Fibroblast of lung (primary cell): Measurements from ENCODE around the gene CKAP4. TPM values are rescaled to one million over a fixed set of nuclear protein-coding genes. Genes with fewer than 3 reads are reported as not detected.

Experiments used
- DNase-seq, 2 donors: peaks; one replicate each; pipeline versions ENCODE4 v3.0.0 to v3.0.0-alpha.2; 2010; ENCODE audit warnings: low read depth in 2 of 2
- H2AFZ ChIP-seq: 2 replicates; pipeline ENCODE4 v1.5.1; 2012; ENCODE audit warnings: low read length, control low read depth, inconsistent platforms
- H3K27ac ChIP-seq: 2 replicates; pipeline ENCODE4 v1.5.1; 2011; ENCODE audit warnings: low read length, control low read depth; ENCODE audit not compliant: insufficient read depth
- H3K27me3 ChIP-seq: 2 replicates; pipeline ENCODE4 v1.5.1; 2011; ENCODE audit warnings: mild to moderate bottlenecking, low read length; ENCODE audit not compliant: control insufficient read depth, insufficient read depth
- H3K36me3 ChIP-seq: 2 replicates; pipeline ENCODE4 v1.5.1; 2011; ENCODE audit warnings: low read length; ENCODE audit not compliant: control insufficient read depth, insufficient read depth
- H3K4me1 ChIP-seq: 2 replicates; pipeline ENCODE4 v1.5.1; 2011; ENCODE audit warnings: low read length; ENCODE audit not compliant: control insufficient read depth, insufficient read depth; ENCODE audit errors: extremely low read depth
- H3K4me2 ChIP-seq: 2 replicates; pipeline ENCODE4 v1.5.1; 2011; ENCODE audit warnings: low read length, control low read depth; ENCODE audit not compliant: insufficient read depth; ENCODE audit errors: extremely low read depth
- H3K4me3 ChIP-seq, 4 experiments: fragments of 200-600 bp in 1 of 4; sonication (generic) in 1 of 4; replicated peaks in 1 of 4; 2 replicates each; pipeline ENCODE4 v1.5.1; 2011 to 2016; ENCODE audit warnings: low read length in 4 of 4, low read depth in 3 of 4, mild to moderate bottlenecking in 3 of 4, control low read depth in 2 of 4, inconsistent platforms in 1 of 4, mixed read lengths in 1 of 4; ENCODE audit not compliant: insufficient read depth in 1 of 4; ENCODE audit errors: control extremely low read depth in 1 of 4
- H3K79me2 ChIP-seq: 2 replicates; pipeline ENCODE4 v1.5.1; 2012; ENCODE audit warnings: mild to moderate bottlenecking, low read length, inconsistent platforms; ENCODE audit not compliant: control insufficient read depth, insufficient read depth
- H3K9ac ChIP-seq: 2 replicates; pipeline ENCODE4 v1.5.1; 2011; ENCODE audit warnings: mild to moderate bottlenecking, low read length, control low read depth; ENCODE audit not compliant: insufficient read depth
- H3K9me3 ChIP-seq: 2 replicates; pipeline ENCODE4 v1.5.1; 2012; ENCODE audit warnings: low read depth, low read length; ENCODE audit not compliant: control insufficient read depth, insufficient read depth
- H4K20me1 ChIP-seq: 2 replicates; pipeline ENCODE4 v1.5.1; 2011; ENCODE audit warnings: low read length; ENCODE audit not compliant: control insufficient read depth, insufficient read depth; ENCODE audit errors: extremely low read depth
- CTCF ChIP-seq, 2 donors: IDR thresholded peaks in 1 of 2; conservative IDR thresholded peaks in 1 of 2; 1 replicate in 1 of 2; 2 replicates in 1 of 2; pipeline ENCODE4 v1.5.1; 2011 to 2012; ENCODE audit warnings: low read length in 2 of 2, control low read depth in 1 of 2, inconsistent platforms in 1 of 2, low read depth in 1 of 2, mild to moderate bottlenecking in 1 of 2
- EZH2 ChIP-seq: IDR thresholded peaks from 2 replicates; pipeline ENCODE4 v1.5.1; 2012; ENCODE audit warnings: low read length, control low read depth, mild to moderate bottlenecking; ENCODE audit errors: missing control alignments
- polyA plus RNA-seq, 2 donors: library from polyadenylated mRNA; depleted of rRNA in 1 of 2; stranded (reverse) in 1 of 2; unstranded in 1 of 2; fragments of >200 nt; gene quantifications; 2 replicates each; pipeline ENCODE4 v1.2.1, GENCODE V29; 2011 to 2012; ENCODE audit warnings: missing spikeins in 1 of 2
- total RNA-seq: library from RNA; depleted of rRNA; stranded (reverse); fragments of >200 nt; gene quantifications from 2 replicates; pipeline ENCODE4 v1.2.1, GENCODE V29; 2014

Gene CKAP4
- total and polyA plus RNA-seq, 2 donors (not counting 1 experiment from before 2014, with no cell fraction given): 132 to 282 TPM

DNA sequence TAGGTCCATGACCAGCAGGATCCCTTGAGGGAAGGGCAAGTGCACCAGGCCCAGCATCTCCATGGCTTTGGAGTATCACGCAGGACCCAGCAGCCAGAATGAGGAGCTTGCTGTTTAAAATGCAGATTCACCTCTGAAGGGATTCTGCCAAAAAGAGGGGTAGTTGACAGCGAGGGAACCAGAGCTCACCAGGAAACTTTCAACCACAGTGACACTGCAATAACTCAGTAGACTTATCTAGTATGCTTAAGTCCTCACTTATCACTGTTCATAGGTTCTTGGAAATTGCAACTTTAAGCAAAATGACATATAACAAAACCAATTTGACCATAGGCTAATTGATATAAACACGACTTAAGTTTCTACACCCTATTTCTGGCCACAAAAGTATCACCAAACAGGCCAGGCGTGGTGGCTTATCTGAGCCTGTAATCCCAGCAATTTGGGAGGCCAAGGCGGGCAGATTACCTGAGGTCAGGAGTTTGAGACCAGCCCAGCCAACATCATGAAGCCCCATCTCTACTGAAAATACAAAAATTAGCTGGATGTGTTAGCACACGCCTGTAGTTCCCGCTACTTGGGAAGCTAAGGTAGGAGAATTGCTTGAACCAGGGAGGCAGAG is 21.4 kb upstream of the CKAP4 start:
- H3K27ac ChIP-seq: no peak overlapping the region
- no peak for DNase-seq
- H2AFZ ChIP-seq: no peak overlapping the region
- H3K9ac ChIP-seq: no peak overlapping the region
- H3K36me3 ChIP-seq: no peaks in the 10 kb centered on the region
- no peaks in the 10 kb centered on the region for H4K20me1 ChIP-seq
- TF ChIP-seq EZH2 (no peak), CTCF (conservative IDR thresholded peaks at IDR 0.05 in 1 of 2, IDR thresholded peaks at IDR 0.05 in 1 of 2; ENCODE audit: low read depth in 1 of 2, low read length in 2 of 2) (no peak)
- H3K79me2 ChIP-seq: no peaks in the 10 kb centered on the region
- no peaks in the 10 kb centered on the region for H3K9me3 ChIP-seq
- no peaks in the 10 kb centered on the region for H3K4me1 ChIP-seq
- peaks cover under 1% of the 10 kb centered on the region for H3K27me3 ChIP-seq
- H3K4me2 ChIP-seq: no peak overlapping the region
- no peak overlapping the region for H3K4me3 ChIP-seq

DNA sequence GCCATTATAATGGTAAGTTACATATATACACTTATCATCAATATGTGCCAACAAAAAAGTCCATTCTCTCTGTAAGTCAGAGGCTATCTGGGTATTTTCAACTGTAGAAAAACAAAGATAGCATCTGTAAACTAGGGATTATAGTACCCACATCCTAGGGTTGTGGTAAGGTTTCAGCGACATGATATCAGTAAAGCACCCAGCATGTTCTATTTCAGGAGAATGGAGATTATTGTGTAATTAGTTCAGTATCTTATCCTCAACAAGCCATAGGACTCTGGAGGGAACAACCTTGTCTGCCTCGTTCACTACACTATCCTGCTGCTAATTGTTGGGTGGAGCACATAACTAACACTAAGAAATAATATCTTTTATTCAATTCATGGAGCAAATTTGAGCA is 19.7 kb upstream of the CKAP4 start:
- Histone ChIP-seq H3K79me2 (no peaks in the 10 kb centered on the region), H2AFZ (no peak overlapping the region), H3K27me3 (no peaks in the 10 kb centered on the region), H4K20me1 (no peaks in the 10 kb centered on the region), H3K4me3 (no peak overlapping the region), H3K9ac (no peak overlapping the region), H3K36me3 (no peaks in the 10 kb centered on the region), H3K9me3 (no peaks in the 10 kb centered on the region), H3K4me1 (no peaks in the 10 kb centered on the region), H3K4me2 (no peak overlapping the region), H3K27ac (no peak overlapping the region)
- TF ChIP-seq EZH2: no peak
- no peak for DNase-seq

- Histone ChIP-seq H3K36me3 (no peaks in the 10 kb centered on the region), H3K9me3 (no peaks in the 10 kb centered on the region), H3K27me3 (no peaks in the 10 kb centered on the region), H3K9ac (no peak overlapping the region), H4K20me1 (no peaks in the 10 kb centered on the region), H3K79me2 (no peaks in the 10 kb centered on the region), H3K4me2 (no peak overlapping the region), H3K4me1 (no peaks in the 10 kb centered on the region), H3K4me3 (no peak overlapping the region), H2AFZ (no peak overlapping the region), H3K27ac (no peak overlapping the region)
- no peak for TF ChIP-seq CTCF (conservative IDR thresholded peaks at IDR 0.05 in 1 of 2, IDR thresholded peaks at IDR 0.05 in 1 of 2; ENCODE audit: low read depth in 1 of 2, low read length in 2 of 2)
- TF ChIP-seq EZH2: no peak
- DNase-seq: no peak
These were observed 17.3 kb upstream of the CKAP4 start for GRCh38 chr12:106265116-106265515.
